ENCODE measurements around the gene ZBTB7B. TPM values are rescaled to one million over a fixed set of nuclear protein-coding genes. Genes with fewer than 3 reads are reported as not detected.
"Not testable (repeated sequence)": the region's sequence is repeated elsewhere in the genome, so short reads cannot be mapped to it uniquely, and the experiment has no call there.

Gene ZBTB7B
- total and polyA plus RNA-seq, 2 donors, result 14.7 to 52.0 TPM

DNA sequence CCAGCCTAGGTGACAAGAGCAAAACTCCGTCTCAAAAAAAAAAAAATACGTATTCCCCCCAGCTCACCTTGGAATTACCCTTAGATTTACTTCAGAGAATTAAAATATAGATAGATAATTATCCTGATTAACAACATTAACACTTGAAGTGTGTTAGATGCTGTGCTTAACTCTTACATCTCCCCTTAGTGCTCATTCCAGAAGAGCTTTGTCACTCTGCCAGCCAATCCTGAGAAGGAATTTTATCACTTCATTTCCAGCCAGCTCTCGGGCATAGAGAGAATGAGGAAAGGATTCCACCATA lies 30.4 kb upstream of the ZBTB7B start:
- no peak for DNase-seq (ENCODE audit: extremely low spot score)

DNA sequence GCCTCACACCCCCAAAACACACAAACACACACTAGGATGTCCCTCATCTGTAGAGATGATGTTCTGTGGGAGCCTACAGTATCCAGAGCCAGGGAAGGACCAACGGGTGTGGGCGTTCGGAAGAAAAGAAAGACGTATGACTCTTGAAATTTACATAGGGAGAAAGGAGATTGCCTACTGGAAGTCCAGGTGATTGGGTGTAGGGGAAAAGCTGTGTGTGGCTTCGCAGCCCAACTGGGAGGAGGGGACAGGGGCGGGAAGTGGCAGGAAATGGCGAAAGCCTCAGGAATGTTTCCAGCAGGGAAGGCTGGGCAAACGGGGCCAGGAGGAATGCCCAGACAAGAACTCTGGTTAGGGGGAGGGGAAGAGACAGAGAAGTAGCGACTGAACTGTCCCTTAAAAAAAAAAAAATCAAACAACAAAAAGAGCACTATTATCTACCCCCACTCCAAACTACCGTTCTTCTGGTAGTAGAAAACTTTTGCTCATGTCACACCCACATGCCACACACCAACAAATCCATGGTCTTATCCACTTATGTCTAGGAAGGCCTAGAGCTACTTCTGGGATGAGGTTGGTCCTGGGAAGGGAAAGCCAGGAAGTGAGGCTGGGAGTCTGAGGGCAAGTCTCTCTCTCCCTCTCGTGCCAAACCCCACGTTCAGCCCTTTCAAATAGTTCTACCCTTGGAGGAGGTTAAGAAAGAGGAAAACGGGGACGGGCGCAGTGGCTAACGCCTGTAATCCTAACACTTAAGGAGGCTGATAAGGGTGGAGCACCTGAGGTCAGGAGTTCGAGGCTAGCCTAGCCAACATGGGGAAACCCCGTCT lies 29.9 kb upstream of the ZBTB7B start:
- no peaks in the 10 kb centered on the region for H3K36me3 ChIP-seq (ENCODE audit: insufficient read depth)
- DNase-seq (ENCODE audit: extremely low spot score), result no peak
- whole genome bisulfite sequencing, result 17% methylated on average over 18 of the region's 18 CpGs
- no peak overlapping the region for H3K4me3 ChIP-seq (ENCODE audit: low read depth, low read length)
- H3K4me1 ChIP-seq (ENCODE audit: insufficient read depth), result no peaks in the 10 kb centered on the region
- peak overlapping the region; percentile 72 for H3K27ac ChIP-seq (ENCODE audit: low read depth)

More for the DNA sequence above, 30.4 kb upstream of the ZBTB7B start:
- Histone ChIP-seq H3K4me1 (ENCODE audit: insufficient read depth) (no peaks in the 10 kb centered on the region), H3K27ac (ENCODE audit: low read depth) (peak overlapping the region; percentile 72), H3K4me3 (ENCODE audit: low read depth, low read length) (no peak overlapping the region), H3K36me3 (ENCODE audit: insufficient read depth) (no peaks in the 10 kb centered on the region)
- 42% methylated on average over 3 of the region's 3 CpGs for WGBS

DNA sequence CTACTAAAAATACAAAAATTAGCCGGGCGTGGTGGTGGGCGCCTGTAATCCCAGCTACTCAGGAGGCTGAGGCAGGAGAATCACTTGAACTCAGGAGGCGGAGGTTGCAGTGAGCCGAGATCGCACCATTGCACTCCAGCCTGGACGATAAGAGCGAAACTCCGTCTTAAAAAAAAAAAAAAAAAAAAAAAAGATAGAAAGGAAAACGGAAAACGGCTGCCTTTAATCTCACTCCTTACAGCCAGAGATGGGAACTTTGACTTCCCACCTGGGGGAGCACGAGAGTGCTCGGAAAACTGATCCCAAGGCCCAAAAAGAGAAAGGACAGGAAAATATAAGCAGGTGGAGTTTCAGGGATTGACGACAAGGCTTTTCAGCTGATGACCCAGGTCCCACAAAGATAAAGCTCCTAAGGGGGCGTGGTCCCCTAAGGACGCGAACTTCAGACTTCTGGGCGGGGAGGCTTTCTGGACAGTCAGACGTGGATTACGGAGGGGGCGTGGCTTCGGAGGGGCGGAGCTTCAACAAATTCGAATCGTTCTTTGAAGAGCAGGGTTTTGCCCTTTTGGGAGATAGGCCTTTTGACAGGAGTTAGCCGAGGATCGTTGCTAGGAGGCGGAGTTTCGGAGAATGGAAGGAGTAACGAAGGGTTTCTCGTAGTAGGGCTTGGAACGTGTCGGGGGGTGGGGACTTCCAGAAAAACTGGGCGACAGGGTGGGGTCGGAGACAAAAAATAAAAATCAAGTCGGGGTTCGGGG lies 29.1 kb upstream of the ZBTB7B start:
- WGBS, result 4% methylated on average over 37 of the region's 37 CpGs
- Histone ChIP-seq H3K4me1 (ENCODE audit: insufficient read depth) (no peaks in the 10 kb centered on the region), H3K4me3 (ENCODE audit: low read depth, low read length) (peak overlapping the region; percentile 53), H3K36me3 (ENCODE audit: insufficient read depth) (no peaks in the 10 kb centered on the region), H3K27ac (ENCODE audit: low read depth) (peak overlapping the region; percentile 94)
- peak; percentile 95 for DNase-seq (ENCODE audit: extremely low spot score)

DNA sequence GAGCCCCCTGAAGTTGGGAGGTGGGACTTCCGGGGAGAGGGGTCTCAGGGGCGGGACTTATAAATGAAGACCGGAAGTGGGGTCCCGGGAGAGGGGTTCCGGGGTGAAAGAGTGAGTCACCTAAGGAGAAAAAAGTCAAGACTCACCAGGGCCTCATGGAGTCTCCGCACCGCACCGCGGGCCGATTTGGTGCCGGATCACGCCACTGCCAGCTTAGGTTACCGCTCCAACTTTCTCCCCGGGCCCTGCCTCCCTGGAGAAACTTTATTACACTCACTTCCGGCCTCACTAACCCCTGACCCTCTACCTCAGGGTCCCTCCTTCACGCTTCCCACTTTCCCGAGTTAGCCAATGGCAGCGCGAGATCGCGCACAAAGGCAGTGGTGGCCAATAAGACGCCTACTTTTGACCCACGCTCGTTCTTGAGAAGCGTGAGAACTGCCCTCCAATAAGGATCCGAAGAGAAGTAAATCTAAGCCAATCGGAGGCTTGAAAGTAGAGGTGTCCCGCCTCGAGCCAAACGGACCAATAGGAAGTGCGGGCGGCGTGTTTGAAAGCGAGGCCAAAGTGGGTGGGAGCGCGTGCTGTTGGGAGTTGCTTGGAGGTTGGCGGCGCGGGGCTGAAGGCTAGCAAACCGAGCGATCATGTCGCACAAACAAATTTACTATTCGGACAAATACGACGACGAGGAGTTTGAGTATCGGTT lies 28.3 kb upstream of the ZBTB7B start, which contains the start of gene CKS1B:
Gene CKS1B (plus strand): TSS at position 580 of the 706 bp plus-strand sequence. CDS start 65 bp downstream, at position 645.
- Histone ChIP-seq H3K4me1 (ENCODE audit: insufficient read depth) (no peaks in the 10 kb centered on the region), H3K36me3 (ENCODE audit: insufficient read depth) (no peaks in the 10 kb centered on the region), H3K27ac (ENCODE audit: low read depth) (peak within 1 kb of the TSS; percentile 94), H3K4me3 (ENCODE audit: low read depth, low read length) (peak within 1 kb of the TSS; percentile 54)
- under 1% methylated on average over 47 of the region's 47 CpGs for WGBS
- peak; percentile 100 for DNase-seq (ENCODE audit: extremely low spot score)

DNA sequence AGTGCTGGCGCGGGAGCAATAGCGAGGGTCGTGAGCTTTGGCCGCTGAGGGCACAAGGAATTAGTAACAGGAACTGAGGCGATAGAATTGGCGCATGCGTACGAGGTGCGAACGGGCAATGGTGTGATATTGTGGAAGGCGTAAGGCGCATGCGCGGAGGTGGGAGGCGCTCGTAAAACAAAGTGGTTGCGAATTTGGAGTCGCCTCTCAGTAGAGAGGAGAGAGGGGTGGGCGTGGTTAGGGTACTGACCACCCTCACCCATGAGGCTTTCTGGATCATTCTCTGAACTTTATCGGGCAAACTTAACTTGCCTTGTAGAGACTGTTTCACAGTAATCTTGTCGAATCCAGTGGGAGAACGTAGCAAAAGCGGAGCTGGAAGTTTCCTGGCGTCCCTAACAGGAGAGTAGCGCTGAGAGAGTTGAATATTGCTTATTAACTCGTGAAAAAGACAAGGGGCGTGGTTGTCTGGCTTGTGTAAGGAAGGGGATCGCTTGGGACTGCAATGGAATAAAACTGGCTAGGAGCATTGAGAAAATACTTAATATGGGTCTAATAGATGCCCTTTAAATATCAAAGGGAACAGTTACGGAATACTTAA lies 27.7 kb upstream of the ZBTB7B start:
- peak overlapping the region; percentile 54 for H3K4me3 ChIP-seq (ENCODE audit: low read depth, low read length)
- DNase-seq (ENCODE audit: extremely low spot score), result peak; percentile 98
- no peaks in the 10 kb centered on the region for H3K36me3 ChIP-seq (ENCODE audit: insufficient read depth)
- WGBS, result under 1% methylated on average over 30 of the region's 30 CpGs
- peak overlapping the region; percentile 94 for H3K27ac ChIP-seq (ENCODE audit: low read depth)
- H3K4me1 ChIP-seq (ENCODE audit: insufficient read depth), result no peaks in the 10 kb centered on the region

DNA sequence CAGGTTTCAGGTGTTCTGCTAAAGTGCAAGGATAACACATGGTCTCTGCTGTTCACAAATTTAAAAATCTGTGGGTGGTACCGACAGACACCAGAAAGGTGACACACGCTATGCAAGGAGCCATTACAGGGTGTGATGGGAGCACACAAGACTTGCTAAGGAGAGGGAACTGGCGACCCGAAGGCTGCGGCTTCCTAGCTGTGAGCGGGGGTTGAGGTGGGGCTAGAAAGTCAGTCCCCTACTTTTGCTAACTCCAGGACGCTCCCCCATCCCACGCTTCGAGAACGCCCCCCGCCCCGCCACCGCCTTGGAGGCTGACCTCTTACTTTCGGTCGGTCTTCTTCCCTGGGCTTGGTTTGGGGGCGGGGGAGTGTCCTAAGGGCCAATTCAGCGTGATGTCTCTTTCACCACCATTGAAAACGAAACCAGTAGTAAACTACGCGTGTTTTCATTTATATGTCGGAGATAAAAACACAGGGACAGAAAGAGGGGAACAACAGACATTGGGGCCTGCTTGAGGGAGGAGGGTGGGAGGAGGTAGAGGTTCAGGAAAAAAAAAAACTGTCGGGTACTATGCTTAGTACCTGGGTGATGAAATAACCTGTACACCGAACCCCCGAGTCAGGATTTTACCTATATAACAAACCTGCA lies 27.1 kb upstream of the ZBTB7B start:
- Histone ChIP-seq H3K27ac (ENCODE audit: low read depth) (peak overlapping the region; percentile 94), H3K4me1 (ENCODE audit: insufficient read depth) (no peaks in the 10 kb centered on the region), H3K4me3 (ENCODE audit: low read depth, low read length) (peak overlapping the region; percentile 54), H3K36me3 (ENCODE audit: insufficient read depth) (no peaks in the 10 kb centered on the region)
- no peak for DNase-seq (ENCODE audit: extremely low spot score)
- under 1% methylated on average over 24 of the region's 24 CpGs for WGBS

DNA sequence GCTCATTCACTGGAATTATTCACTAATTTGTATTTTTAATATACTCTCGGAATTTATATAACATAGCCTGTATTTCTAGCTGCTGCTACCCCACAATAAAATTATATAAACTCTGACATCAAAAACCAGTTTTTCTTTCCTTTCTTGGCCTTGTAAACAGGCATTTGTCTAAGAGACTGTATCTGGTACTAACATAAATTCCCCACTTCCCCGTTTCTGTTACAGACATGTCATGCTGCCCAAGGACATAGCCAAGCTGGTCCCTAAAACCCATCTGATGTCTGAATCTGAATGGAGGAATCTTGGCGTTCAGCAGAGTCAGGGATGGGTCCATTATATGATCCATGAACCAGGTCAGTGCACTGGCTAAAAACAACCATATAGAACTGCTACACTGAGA lies 24.8 kb upstream of the ZBTB7B start:
- not testable (repeated sequence) for H3K4me1 ChIP-seq (ENCODE audit: insufficient read depth); H3K4me3 ChIP-seq (ENCODE audit: low read depth, low read length); DNase-seq (ENCODE audit: extremely low spot score); H3K36me3 ChIP-seq (ENCODE audit: insufficient read depth); H3K27ac ChIP-seq (ENCODE audit: low read depth)
- 60% methylated on average over 3 of the region's 3 CpGs for WGBS

DNA sequence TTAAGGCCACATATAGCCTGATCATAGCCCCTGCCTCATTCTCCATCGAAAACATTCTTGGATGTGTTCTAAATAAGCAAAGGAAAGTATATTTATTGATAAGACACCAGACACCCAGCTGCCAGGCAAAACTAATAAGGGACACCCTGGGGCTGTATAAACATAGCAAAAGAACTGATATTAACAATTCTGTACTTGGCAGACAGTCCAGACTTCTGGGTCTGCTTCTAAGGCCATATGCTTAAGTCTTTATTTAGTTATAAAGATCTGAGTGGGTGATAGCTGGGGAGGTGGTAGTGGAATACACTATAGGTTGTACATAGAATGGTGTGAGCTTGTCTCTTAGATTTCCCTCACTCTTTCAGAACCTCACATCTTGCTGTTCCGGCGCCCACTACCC lies 24.2 kb upstream of the ZBTB7B start:
- no peak overlapping the region for H3K27ac ChIP-seq (ENCODE audit: low read depth)
- no peaks in the 10 kb centered on the region for H3K4me1 ChIP-seq (ENCODE audit: insufficient read depth)
- DNase-seq (ENCODE audit: extremely low spot score), result no peak
- no peak overlapping the region for H3K4me3 ChIP-seq (ENCODE audit: low read depth, low read length)
- H3K36me3 ChIP-seq (ENCODE audit: insufficient read depth), result no peaks in the 10 kb centered on the region
- WGBS, result 85% methylated on average over 3 of the region's 3 CpGs

DNA sequence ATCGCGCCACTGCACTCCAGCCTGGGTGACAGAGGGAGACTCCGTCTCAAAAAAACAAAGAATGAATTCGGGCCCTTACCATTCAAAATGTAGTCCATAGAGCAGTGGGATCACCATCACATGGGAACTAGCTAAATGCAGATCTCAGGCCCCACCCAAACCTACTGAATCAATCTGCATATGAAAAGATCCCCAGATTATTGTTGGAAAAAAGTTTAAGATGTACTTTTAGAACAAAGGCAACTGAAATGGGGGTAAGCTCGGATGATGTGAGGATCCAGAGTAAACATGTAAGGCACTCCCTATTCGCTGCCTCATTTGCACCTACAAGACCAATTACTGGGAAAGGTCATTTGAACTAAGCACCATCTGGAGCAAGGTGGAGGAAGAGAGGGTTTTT lies 20.3 kb upstream of the ZBTB7B start:
- 61% methylated on average over 6 of the region's 6 CpGs for WGBS
- no peaks in the 10 kb centered on the region for H3K4me1 ChIP-seq (ENCODE audit: insufficient read depth)
- DNase-seq (ENCODE audit: extremely low spot score), result no peak
- no peaks in the 10 kb centered on the region for H3K36me3 ChIP-seq (ENCODE audit: insufficient read depth)
- H3K4me3 ChIP-seq (ENCODE audit: low read depth, low read length), result no peak overlapping the region
- no peak overlapping the region for H3K27ac ChIP-seq (ENCODE audit: low read depth)

DNA sequence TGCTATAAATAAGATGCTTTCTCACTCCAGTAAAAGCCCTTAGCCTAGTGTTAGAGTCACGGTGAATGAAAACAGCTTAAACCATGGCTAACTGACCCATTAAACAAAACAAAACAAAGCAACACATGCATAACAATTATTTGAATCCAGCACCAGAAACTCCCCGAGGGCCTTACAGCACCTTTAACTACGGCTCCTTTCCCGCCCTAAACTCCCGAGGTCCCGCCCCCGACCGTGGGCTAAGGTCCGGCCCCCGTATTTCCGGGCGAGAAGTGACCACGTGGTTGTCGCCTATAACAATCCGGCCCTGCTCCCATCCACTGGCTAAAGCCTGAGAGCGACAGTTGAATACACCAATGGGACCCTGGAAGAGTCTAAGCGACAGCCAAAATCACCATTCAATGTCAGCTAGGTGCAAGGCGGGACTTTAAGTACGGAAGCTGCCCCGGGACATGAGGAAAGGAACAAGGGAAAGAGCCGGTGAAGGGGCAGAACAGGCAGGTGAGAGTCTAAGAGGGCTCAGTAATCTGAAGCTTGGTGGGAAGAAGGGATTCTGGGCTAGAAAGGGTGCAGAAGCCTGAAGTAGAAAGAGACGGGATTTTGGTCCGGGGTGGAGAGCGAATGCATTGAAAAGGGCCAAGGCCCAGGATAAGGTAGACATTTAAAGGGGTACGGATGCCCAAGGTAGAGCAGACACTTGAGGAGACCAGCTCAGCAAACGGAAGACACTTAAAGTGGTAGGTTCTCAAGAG lies 19.5 kb upstream of the ZBTB7B start, which contains the start of gene FLAD1:
Gene FLAD1 (plus strand): TSS at position 448 of the 752 bp plus-strand sequence. CDS start 351 bp downstream, outside the sequence.
- peak within 1 kb of the TSS; percentile 60 for H3K4me3 ChIP-seq (ENCODE audit: low read depth, low read length)
- peak; percentile 99 for DNase-seq (ENCODE audit: extremely low spot score)
- no peaks in the 10 kb centered on the region for H3K4me1 ChIP-seq (ENCODE audit: insufficient read depth)
- H3K27ac ChIP-seq (ENCODE audit: low read depth), result no peak within 1 kb of the TSS
- H3K36me3 ChIP-seq (ENCODE audit: insufficient read depth), result no peaks in the 10 kb centered on the region
- WGBS, result under 1% methylated on average over 26 of the region's 26 CpGs

DNA sequence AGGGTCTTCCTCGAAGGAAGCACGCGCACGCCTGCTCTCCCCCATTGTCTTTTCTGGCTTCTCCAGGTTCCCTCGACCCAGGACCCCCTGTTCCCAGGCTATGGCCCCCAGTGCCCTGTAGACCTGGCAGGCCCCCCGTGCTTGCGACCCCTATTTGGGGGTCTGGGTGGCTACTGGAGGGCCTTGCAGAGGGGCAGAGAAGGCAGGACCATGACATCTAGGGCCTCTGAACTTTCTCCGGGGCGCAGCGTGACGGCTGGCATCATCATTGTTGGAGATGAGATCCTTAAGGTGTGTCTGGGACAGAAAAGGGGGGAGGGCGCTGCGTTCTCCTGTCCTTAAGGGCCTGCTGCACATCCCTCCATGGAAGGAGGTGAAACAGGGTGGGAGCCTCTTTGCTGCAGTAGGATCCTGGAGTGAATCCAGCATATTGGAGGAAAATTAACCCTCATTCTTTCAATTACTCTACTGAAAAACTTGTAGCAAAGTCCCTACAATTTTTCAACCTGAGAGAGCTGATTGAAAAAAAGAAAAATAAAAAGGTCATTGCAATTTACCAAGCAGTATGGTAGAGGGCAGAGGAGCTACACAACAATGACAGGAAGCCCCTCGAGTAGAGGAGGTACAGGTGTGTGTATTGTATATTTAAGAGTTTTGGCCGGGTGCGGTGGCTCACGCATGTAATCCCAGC lies 18.7 kb upstream of the ZBTB7B start:
- DNase-seq (ENCODE audit: extremely low spot score), result no peak
- H3K27ac ChIP-seq (ENCODE audit: low read depth), result no peak overlapping the region

DNA sequence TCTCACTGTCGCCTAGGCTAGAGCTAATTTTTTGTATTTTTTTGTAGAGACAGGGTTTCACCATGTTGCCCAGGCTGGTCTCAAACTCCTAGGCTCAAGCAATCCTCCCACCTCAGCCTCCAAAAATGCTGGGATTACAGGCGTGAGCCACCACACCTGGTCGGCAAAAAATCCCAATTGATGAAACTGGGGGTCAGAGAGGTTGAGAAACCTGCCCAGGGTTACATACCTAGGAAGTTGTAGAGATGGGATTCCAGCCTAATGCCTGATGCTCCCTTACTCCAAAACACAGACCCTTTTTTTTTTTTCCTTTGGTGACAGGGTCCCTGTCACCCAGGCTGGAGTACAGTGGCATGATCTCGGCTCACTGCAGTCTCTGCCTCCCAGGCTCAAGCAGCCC lies 15.9 kb upstream of the ZBTB7B start:
- not testable (repeated sequence) for H3K27ac ChIP-seq (ENCODE audit: low read depth); H3K36me3 ChIP-seq (ENCODE audit: insufficient read depth); H3K4me1 ChIP-seq (ENCODE audit: insufficient read depth); H3K4me3 ChIP-seq (ENCODE audit: low read depth, low read length); DNase-seq (ENCODE audit: extremely low spot score)
- WGBS, result 90% methylated on average over 4 of the region's 4 CpGs

More for the DNA sequence above, 18.7 kb upstream of the ZBTB7B start:
- 14% methylated on average over 17 of the region's 17 CpGs for WGBS
- H3K4me1 ChIP-seq (ENCODE audit: insufficient read depth), result no peaks in the 10 kb centered on the region
- H3K4me3 ChIP-seq (ENCODE audit: low read depth, low read length), result peak overlapping the region; percentile 60
- H3K36me3 ChIP-seq (ENCODE audit: insufficient read depth), result no peaks in the 10 kb centered on the region

Measured in urinary bladder (tissue), 4 donors.